ENCODE measurements around the gene NRCAM.
"Not testable (repeated sequence)": the region's sequence is repeated elsewhere in the genome, so short reads cannot be mapped to it uniquely, and the experiment has no call there.

The NRCAM gene

GRCh38 chr7:108351729-108352131 is 104.5 kb downstream of the NRCAM start:
- Histone ChIP-seq H3K4me3 (ENCODE audit: severe bottlenecking) (no peak overlapping the region), H3K27ac (ENCODE audit: poor library complexity, severe bottlenecking) (no peak overlapping the region), H3K27me3 (ENCODE audit: insufficient read depth, poor library complexity, severe bottlenecking) (no peaks in the 10 kb centered on the region), H3K4me1 (ENCODE audit: insufficient read depth, poor library complexity, severe bottlenecking) (peaks cover 9% of the 10 kb centered on the region), H3K9me3 (ENCODE audit: severe bottlenecking) (no peaks in the 10 kb centered on the region), H3K36me3 (ENCODE audit: low read depth) (no peaks in the 10 kb centered on the region)
- TF ChIP-seq CTCF (IDR thresholded peaks at IDR 0.05; ENCODE audit: poor library complexity, severe bottlenecking): no peak
- ATAC-seq (ENCODE audit: low read depth) (peak; percentile 83), DNase-seq (ENCODE audit: low spot score) (no peak)

- H3K4me3 ChIP-seq (ENCODE audit: severe bottlenecking): no peak overlapping the region
- DNase-seq (ENCODE audit: low spot score) (no peak), ATAC-seq (ENCODE audit: low read depth) (peak; percentile 85)
- no peaks in the 10 kb centered on the region for H3K9me3 ChIP-seq (ENCODE audit: severe bottlenecking)
- no peak for TF ChIP-seq CTCF (IDR thresholded peaks at IDR 0.05; ENCODE audit: poor library complexity, severe bottlenecking)
- no peak overlapping the region for H3K27ac ChIP-seq (ENCODE audit: poor library complexity, severe bottlenecking)
- no peaks in the 10 kb centered on the region for H3K27me3 ChIP-seq (ENCODE audit: insufficient read depth, poor library complexity, severe bottlenecking)
- no peaks in the 10 kb centered on the region for H3K36me3 ChIP-seq (ENCODE audit: low read depth)
- peaks cover 9% of the 10 kb centered on the region for H3K4me1 ChIP-seq (ENCODE audit: insufficient read depth, poor library complexity, severe bottlenecking)
Measured at GRCh38 chr7:108348913-108349312, 107.3 kb downstream of the NRCAM start.

GRCh38 chr7:108347616-108348015 is 108.6 kb downstream of the NRCAM start:
- no peak overlapping the region for H3K4me3 ChIP-seq (ENCODE audit: severe bottlenecking)
- H3K27ac ChIP-seq (ENCODE audit: poor library complexity, severe bottlenecking): no peak overlapping the region
- no peaks in the 10 kb centered on the region for H3K9me3 ChIP-seq (ENCODE audit: severe bottlenecking)
- TF ChIP-seq CTCF (IDR thresholded peaks at IDR 0.05; ENCODE audit: poor library complexity, severe bottlenecking): no peak
- H3K27me3 ChIP-seq (ENCODE audit: insufficient read depth, poor library complexity, severe bottlenecking): no peaks in the 10 kb centered on the region
- H3K36me3 ChIP-seq (ENCODE audit: low read depth): no peaks in the 10 kb centered on the region
- peaks cover 9% of the 10 kb centered on the region for H3K4me1 ChIP-seq (ENCODE audit: insufficient read depth, poor library complexity, severe bottlenecking)
- peak; percentile 69 for ATAC-seq (ENCODE audit: low read depth)
- DNase-seq (ENCODE audit: low spot score): no peak

DNA sequence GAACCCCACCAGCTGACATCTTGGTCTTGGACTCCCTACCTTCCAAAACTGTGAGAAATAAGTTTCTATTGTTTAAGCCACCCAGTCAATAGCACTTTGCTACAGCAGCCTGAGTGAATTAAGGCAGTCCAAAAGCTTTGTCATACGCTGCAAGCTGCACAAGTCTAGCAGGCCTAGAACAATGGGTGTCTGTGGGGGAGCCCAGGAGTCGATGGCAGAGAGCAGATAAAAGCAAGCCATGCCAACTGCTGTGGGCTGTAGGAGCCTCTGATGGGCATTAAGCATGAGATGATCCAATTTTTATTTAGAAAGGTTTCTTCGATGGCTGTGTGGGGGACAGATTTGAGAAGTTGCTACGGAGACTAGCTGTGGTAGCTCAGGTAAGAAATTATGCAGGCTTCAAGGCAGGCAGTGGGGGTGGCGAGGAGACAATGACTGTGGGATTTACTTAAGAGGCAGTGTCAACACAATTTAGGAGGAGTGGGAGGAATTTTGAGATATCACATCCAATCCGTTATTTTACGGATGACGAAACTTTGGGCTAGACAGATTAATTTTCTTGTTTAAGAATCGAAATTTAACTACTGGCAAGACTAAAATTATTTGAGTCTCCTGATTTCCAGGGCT is 110.4 kb downstream of the NRCAM start:
- Histone ChIP-seq H3K4me3 (ENCODE audit: severe bottlenecking) (no peak overlapping the region), H3K4me1 (ENCODE audit: insufficient read depth, poor library complexity, severe bottlenecking) (peaks cover 3% of the 10 kb centered on the region), H3K9me3 (ENCODE audit: severe bottlenecking) (no peaks in the 10 kb centered on the region), H3K27me3 (ENCODE audit: insufficient read depth, poor library complexity, severe bottlenecking) (no peaks in the 10 kb centered on the region), H3K27ac (ENCODE audit: poor library complexity, severe bottlenecking) (no peak overlapping the region), H3K36me3 (ENCODE audit: low read depth) (no peaks in the 10 kb centered on the region)
- ATAC-seq (ENCODE audit: low read depth): no peak
- no peak for TF ChIP-seq CTCF (IDR thresholded peaks at IDR 0.05; ENCODE audit: poor library complexity, severe bottlenecking)
- DNase-seq (ENCODE audit: low spot score): no peak

- no peaks in the 10 kb centered on the region for H3K4me1 ChIP-seq (ENCODE audit: insufficient read depth, poor library complexity, severe bottlenecking)
- no peak for TF ChIP-seq CTCF (IDR thresholded peaks at IDR 0.05; ENCODE audit: poor library complexity, severe bottlenecking)
Measured at GRCh38 chr7:108340856-108341411, 115.3 kb downstream of the NRCAM start.

DNA sequence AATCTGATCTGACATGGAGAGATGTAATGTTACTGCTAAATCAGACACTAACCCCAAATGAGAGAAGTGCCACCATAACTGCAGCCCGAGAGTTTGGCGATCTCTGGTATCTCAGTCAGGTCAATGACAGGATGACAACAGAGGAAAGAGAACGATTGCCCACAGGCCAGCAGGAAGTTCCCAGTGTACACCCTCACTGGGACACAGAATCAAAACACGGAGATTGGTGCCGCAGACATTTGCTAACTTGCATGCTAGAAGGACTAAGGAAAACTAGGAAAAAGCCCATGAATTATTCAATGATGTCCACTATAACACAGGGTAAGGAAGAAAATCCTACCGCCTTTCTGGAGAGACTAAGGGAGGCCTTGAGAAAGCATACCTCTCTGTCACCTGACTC is 115.8 kb downstream of the NRCAM start:
- not testable (repeated sequence) for H3K27ac ChIP-seq (ENCODE audit: poor library complexity, severe bottlenecking); H3K4me3 ChIP-seq (ENCODE audit: severe bottlenecking); H3K27me3 ChIP-seq (ENCODE audit: insufficient read depth, poor library complexity, severe bottlenecking); H3K36me3 ChIP-seq (ENCODE audit: low read depth); ATAC-seq (ENCODE audit: low read depth); H3K4me1 ChIP-seq (ENCODE audit: insufficient read depth, poor library complexity, severe bottlenecking); DNase-seq (ENCODE audit: low spot score); H3K9me3 ChIP-seq (ENCODE audit: severe bottlenecking)

More at GRCh38 chr7:108340856-108341411, 115.3 kb downstream of the NRCAM start:
- DNase-seq (ENCODE audit: low spot score): no peak
- Histone ChIP-seq H3K4me3 (ENCODE audit: severe bottlenecking) (no peak overlapping the region), H3K27me3 (ENCODE audit: insufficient read depth, poor library complexity, severe bottlenecking) (no peaks in the 10 kb centered on the region), H3K9me3 (ENCODE audit: severe bottlenecking) (no peaks in the 10 kb centered on the region), H3K36me3 (ENCODE audit: low read depth) (no peaks in the 10 kb centered on the region), H3K27ac (ENCODE audit: poor library complexity, severe bottlenecking) (no peak overlapping the region)
- ATAC-seq (ENCODE audit: low read depth): no peak

Data from RWPE2 (cell line).